ENCODE data around the gene LTF.
"Not testable (repeated sequence)": the region's sequence is repeated elsewhere in the genome, so short reads cannot be mapped to it uniquely, and the experiment has no call there.

Gene LTF

GRCh38 chr3:46393011-46393410, 71.7 kb downstream of the LTF start:
- H3K27ac ChIP-seq (ENCODE audit: low read depth, low read length), result no peak overlapping the region
- H3K4me3 ChIP-seq (ENCODE audit: low read depth in 1 of 2, low read length in 2 of 2), result no peak overlapping the region

GRCh38 chr3:46391526-46391925, 73.2 kb downstream of the LTF start:
- H3K9me3 ChIP-seq (ENCODE audit: low read length); H3K9ac ChIP-seq (ENCODE audit: low read length); H3K36me3 ChIP-seq (ENCODE audit: insufficient read depth, low read length); H3K27me3 ChIP-seq (ENCODE audit: control insufficient read depth in 1 of 2, insufficient read depth in 2 of 2, low read length in 2 of 2); H3K4me1 ChIP-seq (ENCODE audit: insufficient read depth, low read length); H3K27ac ChIP-seq (ENCODE audit: low read depth, low read length); H3K4me3 ChIP-seq (ENCODE audit: low read depth in 1 of 2, low read length in 2 of 2): not testable (repeated sequence)

More at GRCh38 chr3:46393011-46393410, 71.7 kb downstream of the LTF start:
- Histone ChIP-seq H3K9ac (ENCODE audit: low read length) (no peak overlapping the region), H3K36me3 (ENCODE audit: insufficient read depth, low read length) (no peaks in the 10 kb centered on the region), H3K4me1 (ENCODE audit: insufficient read depth, low read length) (no peaks in the 10 kb centered on the region), H3K9me3 (ENCODE audit: low read length) (no peaks in the 10 kb centered on the region), H3K27me3 (ENCODE audit: control insufficient read depth in 1 of 2, insufficient read depth in 2 of 2, low read length in 2 of 2) (no peaks in the 10 kb centered on the region)

- Histone ChIP-seq H3K4me1 (ENCODE audit: insufficient read depth, low read length) (no peaks in the 10 kb centered on the region), H3K4me3 (ENCODE audit: low read depth in 1 of 2, low read length in 2 of 2) (no peak overlapping the region), H3K9me3 (ENCODE audit: low read length) (no peaks in the 10 kb centered on the region), H3K9ac (ENCODE audit: low read length) (no peak overlapping the region), H3K27ac (ENCODE audit: low read depth, low read length) (no peak overlapping the region), H3K36me3 (ENCODE audit: insufficient read depth, low read length) (no peaks in the 10 kb centered on the region), H3K27me3 (ENCODE audit: control insufficient read depth in 1 of 2, insufficient read depth in 2 of 2, low read length in 2 of 2) (no peaks in the 10 kb centered on the region)
These were observed 75.4 kb downstream of the LTF start for GRCh38 chr3:46389306-46389705.

GRCh38 chr3:46388847-46389246, 75.9 kb downstream of the LTF start:
- not testable (repeated sequence) for H3K27me3 ChIP-seq (ENCODE audit: control insufficient read depth in 1 of 2, insufficient read depth in 2 of 2, low read length in 2 of 2); H3K27ac ChIP-seq (ENCODE audit: low read depth, low read length); H3K36me3 ChIP-seq (ENCODE audit: insufficient read depth, low read length); H3K4me1 ChIP-seq (ENCODE audit: insufficient read depth, low read length); H3K9me3 ChIP-seq (ENCODE audit: low read length); H3K4me3 ChIP-seq (ENCODE audit: low read depth in 1 of 2, low read length in 2 of 2); H3K9ac ChIP-seq (ENCODE audit: low read length)

GRCh38 chr3:46386205-46386604, 78.5 kb downstream of the LTF start:
- no peaks in the 10 kb centered on the region for H3K9me3 ChIP-seq (ENCODE audit: low read length)
- peaks cover 1% of the 10 kb centered on the region for H3K4me1 ChIP-seq (ENCODE audit: insufficient read depth, low read length)
- no peaks in the 10 kb centered on the region for H3K36me3 ChIP-seq (ENCODE audit: insufficient read depth, low read length)
- no peak overlapping the region for H3K4me3 ChIP-seq (ENCODE audit: low read depth in 1 of 2, low read length in 2 of 2)
- H3K27me3 ChIP-seq (ENCODE audit: control insufficient read depth in 1 of 2, insufficient read depth in 2 of 2, low read length in 2 of 2), result no peaks in the 10 kb centered on the region
- H3K9ac ChIP-seq (ENCODE audit: low read length), result no peak overlapping the region
- no peak overlapping the region for H3K27ac ChIP-seq (ENCODE audit: low read depth, low read length)

All from muscle layer of colon (tissue), 2 donors.